HepG2 (cell line): ENCODE measurements around the gene PRSS36. TPM values are rescaled to one million over a fixed set of nuclear protein-coding genes. Genes with fewer than 3 reads are reported as not detected.
A peak's percentile ranks its signal among the peaks of the same experiment; 100 is the strongest.

Experiments
- ARNT ChIP-seq: fragments of 450-650 bp; IDR thresholded peaks from 2 replicates; pipeline ENCODE4 v1.6.1; 2017
- ARNT2 ChIP-seq: sonication (generic); formaldehyde crosslinking; IDR thresholded peaks from 2 replicates; pipeline ENCODE4 v1.8.0; 2022; ENCODE audit warnings: mild to moderate bottlenecking, low read depth, missing genetic modification reagents, moderate library complexity
- ATF7-NPFF ChIP-seq: sonication (generic); formaldehyde crosslinking; IDR thresholded peaks from 2 replicates; pipeline ENCODE4 v1.8.1; 2023; ENCODE audit warnings: mild to moderate bottlenecking, low read depth, missing genetic modification reagents, moderate library complexity
- BCL3 ChIP-seq: sonication (generic); formaldehyde crosslinking; IDR thresholded peaks from 2 replicates; pipeline ENCODE4 v1.5.1; 2020; ENCODE audit warnings: mild to moderate bottlenecking, missing genetic modification reagents, moderate library complexity
- HDAC2 ChIP-seq: sonication (generic); formaldehyde crosslinking; IDR thresholded peaks from 2 replicates; pipeline ENCODE4 v1.4.0; 2020; ENCODE audit warnings: missing genetic modification reagents
- HDAC6 ChIP-seq: fragments of 200-600 bp; sonication (generic); IDR thresholded peaks from 2 replicates; pipeline ENCODE4 v1.7.0; 2017; ENCODE audit warnings: mild to moderate bottlenecking, antibody characterized with exemption, low read length, low read depth
- LRRFIP1 ChIP-seq: sonication (generic); formaldehyde crosslinking; conservative IDR thresholded peaks from 2 replicates; pipeline ENCODE4 v1.4.0; 2020; ENCODE audit warnings: missing genetic modification reagents
- MBNL3 ChIP-seq: fragments of 250-450 bp; sonication (Bioruptor Pico); conservative IDR thresholded peaks from 2 replicates; pipeline ENCODE4 v1.8.0; 2022; ENCODE audit warnings: mild to moderate bottlenecking, inconsistent platforms
- MIER3 ChIP-seq: IDR thresholded peaks from 2 replicates; pipeline ENCODE4 v1.6.1; 2016; ENCODE audit warnings: missing compliant biosample characterization, borderline replicate concordance
- NCOR1 ChIP-seq: fragments of 200-600 bp; sonication (generic); IDR thresholded peaks from 2 replicates; pipeline ENCODE4 v1.7.0; 2017; ENCODE audit warnings: antibody characterized with exemption, low read length, borderline replicate concordance
- PBX3 ChIP-seq: sonication (generic); formaldehyde crosslinking; IDR thresholded peaks from 2 replicates; pipeline ENCODE4 v1.8.1; 2023; ENCODE audit warnings: missing genetic modification reagents, inconsistent platforms, borderline replicate concordance
- POLR2G ChIP-seq: fragments of 200-400 bp; formaldehyde crosslinking; IDR thresholded peaks from 2 replicates; pipeline ENCODE4 v1.6.1; 2018; ENCODE audit warnings: mild to moderate bottlenecking, low read depth, low read length, moderate library complexity
- SIX1 ChIP-seq: sonication (generic); formaldehyde crosslinking; IDR thresholded peaks from 2 replicates; pipeline ENCODE4 v1.4.0; 2020; ENCODE audit warnings: missing genetic modification reagents, borderline replicate concordance
- SOX6 ChIP-seq, 2 experiments: fragments of 450-650 bp in 1 of 2; sonication (generic) in 1 of 2; formaldehyde crosslinking in 1 of 2; IDR thresholded peaks; 2 replicates each; pipeline versions ENCODE4 v1.4.0 to v1.6.1; 2017 to 2020; ENCODE audit warnings: antibody characterized with exemption in 1 of 2, mild to moderate bottlenecking in 1 of 2, missing genetic modification reagents in 1 of 2
- ZBTB7A ChIP-seq: sonication (generic); formaldehyde crosslinking; IDR thresholded peaks from 2 replicates; pipeline ENCODE4 v1.8.0; 2022; ENCODE audit warnings: mild to moderate bottlenecking, missing genetic modification reagents
- ZNF232 ChIP-seq: sonication (generic); formaldehyde crosslinking; IDR thresholded peaks from 2 replicates; pipeline ENCODE4 v1.4.0; 2020; ENCODE audit warnings: missing genetic modification reagents, borderline replicate concordance
- ZNF572 ChIP-seq: sonication (generic); formaldehyde crosslinking; IDR thresholded peaks from 2 replicates; pipeline ENCODE4 v1.5.1; 2020; ENCODE audit warnings: mild to moderate bottlenecking, missing genetic modification reagents
- ZNF577 ChIP-seq: sonication (generic); formaldehyde crosslinking; IDR thresholded peaks from 2 replicates; pipeline ENCODE4 v1.4.0; 2020; ENCODE audit warnings: mild to moderate bottlenecking, low read depth, missing genetic modification reagents, borderline replicate concordance
- ZNF703 ChIP-seq: sonication (generic); formaldehyde crosslinking; IDR thresholded peaks from 2 replicates; pipeline ENCODE4 v1.5.1; 2020; ENCODE audit warnings: missing genetic modification reagents, mild to moderate bottlenecking, moderate library complexity, borderline replicate concordance
- ZNF777 ChIP-seq: sonication (generic); formaldehyde crosslinking; IDR thresholded peaks from 2 replicates; pipeline ENCODE4 v1.4.0; 2020; ENCODE audit warnings: missing genetic modification reagents
- ZNF878 ChIP-seq: sonication (generic); formaldehyde crosslinking; IDR thresholded peaks from 2 replicates; pipeline ENCODE4 v1.8.1; 2023; ENCODE audit warnings: mild to moderate bottlenecking, missing genetic modification reagents, moderate library complexity
- polyA plus RNA-seq, 8 experiments: library from polyadenylated mRNA; depleted of rRNA in 3 of 8; stranded (reverse) in 7 of 8; unstranded in 1 of 8; fragments of >200 nt; fragmentation: Illumina TruSeq in 4 of 8; extraction: Trizol in 4 of 8; gene quantifications; 2 replicates each; pipeline versions ENCODE4 v1.2.1 to v1.2.3, GENCODE V29; 2011 to 2016; ENCODE audit warnings: low read depth in 4 of 8, missing spikeins in 1 of 8, mixed read lengths in 1 of 8; ENCODE audit not compliant: insufficient read depth in 1 of 8
- total RNA-seq, 5 experiments: library from RNA; depleted of rRNA; stranded (reverse); fragments of >200 nt; fragmentation: Illumina TruSeq; extraction: Trizol; gene quantifications; 2 replicates each; pipeline ENCODE4 v1.2.3, GENCODE V29; 2016; ENCODE audit warnings: low read depth in 1 of 5
- TF ChIP-seq, protein P1 (sequence below): IDR thresholded peaks from 2 replicates; pipeline ENCODE4 v1.6.1; 2016; ENCODE audit warnings: missing biosample characterization, missing genetic modification reagents, low read depth

Gene PRSS36
- total and polyA plus RNA-seq, 2 of the 13 experiments (the other 11 are each of a cell fraction or from before 2014, with no cell fraction given), result 1.5 to 2.1 TPM

GRCh38 chr16:31094424-31095120 is 55.3 kb downstream of the PRSS36 start, which contains the start of gene VKORC1 (continued):
- TF ChIP-seq HDAC6 (no peak), MBNL3 (CRISPR knock-in tag) (no peak), ZNF878 (no peak; the same call in 1 of the 2 replicates), PBX3 (peak; percentile 67; the same call in 1 of the 2 replicates), ZNF232 (CRISPR knock-in tag) (no peak; the same call in 1 of the 2 replicates), ZNF572 (CRISPR knock-in tag) (peak; percentile 32; the same call in 1 of the 2 replicates), NCOR1 (no peak), ARNT2 (CRISPR knock-in tag) (peak; percentile 96), ATF7-NPFF (CRISPR knock-in tag) (peak; percentile 80), ZNF577 (CRISPR knock-in tag) (no peak), BCL3 (CRISPR knock-in tag) (peak; percentile 21; the same call in 1 of the 2 replicates), HDAC2 (CRISPR knock-in tag) (peak; percentile 78), ZNF777 (peak; percentile 59), ZBTB7A (CRISPR knock-in tag) (peak; percentile 20; the same call in 1 of the 2 replicates), ZNF703 (no peak), SOX6 (IDR thresholded peaks at IDR 0.05) (no peak), SOX6 (CRISPR knock-in tag; IDR thresholded peaks at IDR 0.05) (peak; percentile 73), ARNT (no peak), LRRFIP1 (no peak), MIER3 (CRISPR knock-in tag) (peak; percentile 78; the same call in 1 of the 2 replicates), SIX1 (CRISPR knock-in tag) (no peak), POLR2G (peak; percentile 85)
- TF ChIP-seq, protein P1, sequence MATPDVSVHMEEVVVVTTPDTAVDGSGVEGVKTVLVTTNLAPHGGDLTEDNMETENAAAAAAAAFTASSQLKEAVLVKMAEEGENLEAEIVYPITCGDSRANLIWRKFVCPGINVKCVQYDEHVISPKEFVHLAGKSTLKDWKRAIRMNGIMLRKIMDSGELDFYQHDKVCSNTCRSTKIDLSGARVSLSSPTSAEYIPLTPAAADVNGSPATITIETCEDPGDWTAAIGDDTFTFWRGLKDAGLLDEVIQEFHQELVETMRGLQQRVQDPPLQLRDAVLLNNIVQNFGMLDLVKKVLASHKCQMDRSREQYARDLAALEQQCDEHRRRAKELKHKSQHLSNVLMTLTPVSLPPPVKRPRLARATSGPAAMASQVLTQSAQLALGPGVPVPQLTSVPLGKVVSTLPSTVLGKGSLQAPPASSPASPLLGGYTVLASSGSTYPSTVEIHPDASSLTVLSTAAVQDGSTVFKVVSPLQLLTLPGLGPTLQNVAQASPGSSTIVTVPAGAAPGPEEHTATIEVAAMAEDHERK (CRISPR knock-in tag), result peak; percentile 75
